ENCODE measurements around the gene TMUB2.

Gene TMUB2

GRCh38 chr17:44230140-44230539, 43.4 kb downstream of the TMUB2 start:
- Histone ChIP-seq H3K4me3 (ENCODE audit: low read length, poor library complexity, severe bottlenecking) (no peak overlapping the region), H3K79me2 (ENCODE audit: insufficient read depth, low read length) (no peaks in the 10 kb centered on the region), H3K9me2 (replicated peaks; ENCODE audit: low read depth, low read length) (no peaks in the 10 kb centered on the region), H3K27me3 (ENCODE audit: insufficient read depth, low read length, poor library complexity, severe bottlenecking) (no peaks in the 10 kb centered on the region), H2AFZ (ENCODE audit: low read length) (no peak overlapping the region), H3K4me2 (ENCODE audit: low read depth, low read length, poor library complexity, severe bottlenecking) (no peak overlapping the region), H3K9me3 (ENCODE audit: insufficient read depth, low read depth, low read length) (no peaks in the 10 kb centered on the region), H3K4me1 (ENCODE audit: insufficient read depth, low read length, poor library complexity, severe bottlenecking) (no peaks in the 10 kb centered on the region), H3K9ac (ENCODE audit: low read depth, low read length, poor library complexity, severe bottlenecking) (no peak overlapping the region), H4K20me1 (ENCODE audit: insufficient read depth, low read length, poor library complexity, severe bottlenecking) (no peaks in the 10 kb centered on the region), H3K36me3 (ENCODE audit: insufficient read depth, low read length) (no peaks in the 10 kb centered on the region), H3F3A (ENCODE audit: low read depth) (no peaks in the 10 kb centered on the region)
- TF ChIP-seq CTCF (conservative IDR thresholded peaks at IDR 0.05; ENCODE audit: low read length) (no peak), EZH2phosphoT487 (IDR thresholded peaks at IDR 0.05; ENCODE audit: borderline replicate concordance) (no peak)

- Histone ChIP-seq H3F3A (ENCODE audit: low read depth) (no peaks in the 10 kb centered on the region), H3K79me2 (ENCODE audit: insufficient read depth, low read length) (no peaks in the 10 kb centered on the region), H3K9me3 (ENCODE audit: insufficient read depth, low read depth, low read length) (no peaks in the 10 kb centered on the region), H3K4me3 (ENCODE audit: low read length, poor library complexity, severe bottlenecking) (no peak overlapping the region), H2AFZ (ENCODE audit: low read length) (no peak overlapping the region), H3K4me1 (ENCODE audit: insufficient read depth, low read length, poor library complexity, severe bottlenecking) (no peaks in the 10 kb centered on the region), H3K4me2 (ENCODE audit: low read depth, low read length, poor library complexity, severe bottlenecking) (no peak overlapping the region), H3K27me3 (ENCODE audit: insufficient read depth, low read length, poor library complexity, severe bottlenecking) (no peaks in the 10 kb centered on the region), H3K36me3 (ENCODE audit: insufficient read depth, low read length) (no peaks in the 10 kb centered on the region), H3K9ac (ENCODE audit: low read depth, low read length, poor library complexity, severe bottlenecking) (no peak overlapping the region), H4K20me1 (ENCODE audit: insufficient read depth, low read length, poor library complexity, severe bottlenecking) (no peaks in the 10 kb centered on the region), H3K9me2 (replicated peaks; ENCODE audit: low read depth, low read length) (no peaks in the 10 kb centered on the region)
- no peak for TF ChIP-seq CTCF (conservative IDR thresholded peaks at IDR 0.05; ENCODE audit: low read length)
- no peak for TF ChIP-seq EZH2phosphoT487 (IDR thresholded peaks at IDR 0.05; ENCODE audit: borderline replicate concordance)
Measured at GRCh38 chr17:44232061-44232460, 45.3 kb downstream of the TMUB2 start.

- Histone ChIP-seq H3F3A (ENCODE audit: low read depth) (no peaks in the 10 kb centered on the region), H4K20me1 (ENCODE audit: insufficient read depth, low read length, poor library complexity, severe bottlenecking) (no peaks in the 10 kb centered on the region), H3K27me3 (ENCODE audit: insufficient read depth, low read length, poor library complexity, severe bottlenecking) (no peaks in the 10 kb centered on the region), H3K9ac (ENCODE audit: low read depth, low read length, poor library complexity, severe bottlenecking) (no peak overlapping the region), H3K9me3 (ENCODE audit: insufficient read depth, low read depth, low read length) (no peaks in the 10 kb centered on the region), H3K9me2 (replicated peaks; ENCODE audit: low read depth, low read length) (no peaks in the 10 kb centered on the region), H3K4me1 (ENCODE audit: insufficient read depth, low read length, poor library complexity, severe bottlenecking) (no peaks in the 10 kb centered on the region), H3K4me2 (ENCODE audit: low read depth, low read length, poor library complexity, severe bottlenecking) (no peak overlapping the region), H3K36me3 (ENCODE audit: insufficient read depth, low read length) (no peaks in the 10 kb centered on the region), H3K4me3 (ENCODE audit: low read length, poor library complexity, severe bottlenecking) (no peak overlapping the region), H3K79me2 (ENCODE audit: insufficient read depth, low read length) (no peaks in the 10 kb centered on the region), H2AFZ (ENCODE audit: low read length) (no peak overlapping the region)
- TF ChIP-seq CTCF (conservative IDR thresholded peaks at IDR 0.05; ENCODE audit: low read length): no peak
- no peak for TF ChIP-seq EZH2phosphoT487 (IDR thresholded peaks at IDR 0.05; ENCODE audit: borderline replicate concordance)
Measured at GRCh38 chr17:44233582-44233981, 46.8 kb downstream of the TMUB2 start.

Measured in Loucy (cell line).